HCEC 1CT (cell line): ENCODE data around the gene ANO10.
"Not testable (repeated sequence)": the region's sequence is repeated elsewhere in the genome, so short reads cannot be mapped to it uniquely, and the experiment has no call there.

Experiments used
- DNase-seq: peaks from one replicate; pipeline ENCODE4 v3.0.0-alpha.2; 2017

Gene ANO10

DNA sequence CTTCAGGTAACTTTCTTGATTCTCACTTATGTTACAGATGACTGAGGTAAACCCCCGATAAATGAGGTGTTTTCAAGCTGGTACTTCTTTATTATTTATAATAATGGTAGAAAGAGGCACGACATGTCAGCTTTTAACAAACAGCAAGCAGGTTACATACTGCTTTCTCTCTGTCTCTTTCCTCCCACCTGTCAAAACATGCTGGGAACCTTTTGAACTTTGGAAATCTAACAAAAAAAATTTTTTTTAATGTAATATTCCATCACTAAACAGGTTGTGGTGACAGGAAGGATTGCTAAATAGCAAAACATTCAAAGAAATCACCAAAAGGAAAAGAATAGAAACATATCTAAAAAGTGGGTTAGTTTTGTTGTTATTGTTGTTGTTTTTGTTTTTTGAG is 48.2 kb downstream of the ANO10 start:
- no peak for DNase-seq

DNA sequence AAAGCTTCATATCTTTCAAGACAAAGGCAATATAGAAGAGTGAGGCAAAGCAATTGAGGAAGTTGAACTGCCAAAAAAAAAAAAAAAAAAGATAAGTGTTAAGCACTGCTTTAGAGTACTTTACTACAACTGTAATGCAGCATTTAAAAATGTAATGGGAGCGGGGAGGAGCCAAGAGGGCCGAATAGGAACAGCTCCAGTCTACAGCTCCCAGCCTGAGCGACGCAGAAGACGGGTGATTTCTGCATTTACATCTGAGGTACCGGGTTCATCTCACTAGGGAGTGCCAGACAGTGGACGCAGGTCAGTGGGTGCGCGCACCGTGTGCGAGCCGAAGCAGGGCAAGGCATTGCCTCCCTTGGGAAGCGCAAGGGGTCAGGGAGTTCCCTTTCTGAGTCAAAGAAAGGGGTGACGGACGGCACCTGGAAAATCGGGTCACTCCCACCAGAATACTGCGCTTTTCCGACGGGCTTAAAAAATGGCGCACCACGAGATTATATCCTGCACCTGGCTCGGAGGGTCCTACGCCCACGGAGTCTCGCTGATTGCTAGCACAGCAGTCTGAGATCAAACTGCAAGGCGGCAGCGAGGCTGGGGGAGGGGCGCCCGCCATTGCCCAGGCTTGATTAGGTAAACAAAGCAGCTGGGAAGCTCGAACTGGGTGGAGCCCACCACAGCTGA is 56.0 kb downstream of the ANO10 start:
- DNase-seq, result not testable (repeated sequence)

DNA sequence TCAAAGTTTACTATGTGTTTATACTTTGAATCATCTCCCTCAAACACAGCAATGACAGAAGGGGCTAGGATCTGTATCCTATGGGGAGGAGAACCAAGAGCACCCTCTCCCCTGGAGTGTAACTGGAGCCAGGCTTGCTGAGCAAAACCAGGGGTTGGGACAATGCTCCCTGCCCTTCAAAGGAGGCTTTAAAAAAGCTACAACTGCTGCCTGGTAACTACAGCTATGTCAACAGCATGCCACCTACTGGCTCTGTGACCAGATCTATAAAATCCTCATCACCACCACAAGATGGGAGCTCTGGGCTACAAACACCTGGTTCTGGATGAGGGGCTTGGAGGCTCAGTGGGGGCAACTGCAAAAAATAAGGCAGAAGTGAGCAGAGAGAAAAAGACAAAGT is 61.9 kb downstream of the ANO10 start:
- no peak for DNase-seq

DNA sequence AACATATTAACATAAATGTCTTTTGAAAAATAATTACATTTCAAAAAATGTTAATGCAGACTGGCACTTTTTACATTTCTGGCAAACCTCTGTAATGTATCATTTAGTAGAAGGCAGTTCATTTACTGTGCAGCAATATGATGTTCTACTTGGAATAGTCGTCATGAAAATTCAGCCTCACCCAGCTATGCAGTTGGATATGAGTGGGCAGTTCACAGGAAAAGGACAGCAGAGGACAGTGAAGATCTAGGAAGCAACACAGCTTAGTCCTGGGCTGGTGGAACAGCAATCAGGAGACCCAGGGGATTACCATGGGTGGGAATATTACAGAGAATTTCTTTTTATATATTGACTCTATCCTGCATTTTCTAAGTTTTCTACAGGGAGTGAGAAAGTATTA is 63.6 kb downstream of the ANO10 start:
- DNase-seq, result no peak

DNA sequence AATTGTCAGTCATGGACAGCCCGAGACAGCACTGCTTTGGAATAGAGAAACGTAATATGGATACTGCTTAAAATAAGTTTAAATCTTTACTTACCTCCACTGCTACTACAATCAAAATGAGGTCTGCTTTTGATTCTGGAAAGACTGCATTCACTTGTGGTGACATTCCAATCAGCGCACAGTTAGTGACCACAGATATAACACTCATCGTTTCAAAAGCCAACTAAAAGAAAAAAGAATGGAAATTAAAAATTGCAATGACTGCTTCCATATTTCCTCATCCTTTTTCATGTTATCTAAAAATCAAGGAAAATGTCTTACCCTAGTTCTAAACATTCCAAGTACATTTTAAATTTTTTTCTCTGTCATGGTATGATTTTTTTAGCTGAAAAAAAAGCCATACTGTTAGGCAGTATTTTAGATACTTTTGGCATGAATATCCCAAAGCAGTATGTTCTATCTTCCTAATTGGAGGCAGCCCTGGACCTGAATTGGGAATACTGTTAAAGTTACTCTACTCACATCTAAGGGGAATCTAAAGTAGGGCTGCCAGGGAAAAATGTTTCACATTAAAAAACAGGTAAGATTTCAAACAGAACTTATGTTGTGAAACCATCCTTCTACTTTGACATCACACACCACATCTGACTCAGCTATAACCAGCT is 72.1 kb downstream of the ANO10 start:
- DNase-seq, result no peak

DNA sequence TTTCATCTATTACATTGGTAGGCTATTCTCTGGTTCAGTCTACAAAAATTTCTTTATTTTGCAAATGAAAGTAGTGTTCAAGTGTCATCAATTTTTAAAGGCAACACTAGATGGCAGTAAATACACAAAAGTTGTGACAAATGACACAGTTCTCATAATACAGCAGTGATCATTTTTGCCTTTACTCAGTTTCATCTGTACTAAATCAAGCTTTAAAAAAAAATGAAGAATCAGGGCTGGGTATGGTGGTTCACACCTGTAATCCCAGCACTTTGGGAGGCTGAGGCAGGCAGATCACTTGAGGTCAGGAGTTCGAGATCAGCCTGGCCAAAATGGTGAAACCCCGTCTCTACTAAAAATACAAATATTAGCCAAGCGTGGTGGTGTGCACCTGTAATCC is 77.5 kb downstream of the ANO10 start:
- DNase-seq, result peak; percentile 41

DNA sequence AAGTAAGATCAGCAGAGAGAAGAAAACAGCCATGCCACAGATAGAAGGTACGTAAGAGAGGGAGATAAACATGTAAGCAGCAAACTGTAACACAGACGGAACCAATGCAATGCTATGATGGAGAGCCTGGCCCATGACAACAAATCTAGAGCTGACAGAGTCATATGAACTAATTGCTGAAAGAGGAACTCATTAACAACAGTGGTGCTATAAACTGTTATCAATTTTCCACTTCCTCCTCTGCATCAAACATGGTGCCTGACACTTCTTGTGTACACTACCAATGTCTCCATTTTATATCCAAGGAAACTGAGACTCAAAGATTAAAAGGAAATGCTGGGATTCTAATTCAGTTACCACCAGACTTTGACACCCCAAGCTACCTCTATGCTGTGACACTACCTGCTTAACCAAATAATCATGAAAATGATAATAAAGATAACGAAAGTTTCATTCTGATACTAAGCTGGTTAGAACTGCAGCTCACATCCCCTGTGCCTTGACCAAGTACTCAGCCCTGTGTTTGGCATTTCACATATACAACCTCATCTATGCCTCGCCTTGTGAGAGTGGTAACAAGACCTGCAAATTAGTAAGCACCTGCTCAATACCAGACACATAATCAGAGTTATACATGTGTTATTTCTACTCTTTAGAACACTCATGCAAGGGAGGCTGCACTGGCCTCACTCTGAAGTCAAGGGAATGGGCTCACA is 79.3 kb downstream of the ANO10 start:
- no peak for DNase-seq

DNA sequence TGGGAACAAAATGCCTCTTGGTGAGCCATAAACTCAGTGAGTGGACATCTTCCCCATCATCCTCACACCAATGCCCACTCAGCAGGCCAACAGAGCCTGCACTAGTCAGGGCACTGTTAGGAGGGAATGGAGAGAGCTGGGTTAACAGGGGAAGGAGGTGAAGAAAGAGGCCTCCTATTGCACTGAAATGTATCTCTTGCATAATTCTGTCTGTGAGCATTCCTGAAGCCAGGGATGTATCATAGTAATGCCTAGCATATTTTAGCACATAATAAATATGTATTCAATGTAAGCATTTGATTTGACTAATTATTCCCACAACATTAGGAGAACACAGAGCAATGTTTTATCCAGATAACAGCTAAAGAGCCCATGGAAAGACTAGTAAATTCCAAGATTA is 81.2 kb downstream of the ANO10 start:
- peak; percentile 64 for DNase-seq

DNA sequence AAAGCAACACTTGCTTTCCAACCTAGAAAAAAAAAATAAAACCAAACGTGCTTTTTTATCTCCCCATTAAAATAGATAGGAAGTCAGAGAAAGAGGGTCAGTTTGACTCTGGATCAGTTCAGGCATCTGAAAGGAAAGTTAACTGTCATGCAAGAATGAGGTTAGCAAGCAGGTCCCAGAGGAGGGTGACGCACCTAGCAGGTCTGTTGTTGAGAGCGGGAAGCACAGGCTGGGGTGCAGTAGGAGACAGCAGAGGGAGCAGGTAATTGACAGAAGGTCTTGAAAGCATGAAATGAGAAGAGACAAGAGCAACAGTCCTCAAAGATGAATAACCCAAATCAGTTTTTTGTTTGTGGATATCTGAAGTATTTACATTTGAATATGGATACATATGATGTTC is 82.5 kb downstream of the ANO10 start:
- no peak for DNase-seq

DNA sequence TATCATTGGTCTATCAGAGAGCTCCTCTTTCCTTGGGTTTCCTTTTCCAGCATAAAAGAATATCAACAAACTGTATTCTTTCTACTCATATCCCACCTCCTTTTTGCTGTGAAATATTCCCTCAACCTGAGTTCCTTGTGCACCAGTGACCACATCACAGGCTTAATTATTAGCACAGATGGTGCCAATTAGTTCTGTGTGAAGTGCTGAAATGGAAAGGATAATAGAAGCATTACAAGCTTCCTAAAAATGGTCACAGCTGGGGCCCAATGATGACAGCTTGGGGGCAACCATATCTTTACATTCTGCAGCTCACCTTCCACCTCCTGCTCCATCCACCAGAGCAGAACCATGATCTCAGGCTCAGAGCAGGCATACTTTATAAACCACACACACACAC is 84.6 kb downstream of the ANO10 start:
- no peak for DNase-seq

DNA sequence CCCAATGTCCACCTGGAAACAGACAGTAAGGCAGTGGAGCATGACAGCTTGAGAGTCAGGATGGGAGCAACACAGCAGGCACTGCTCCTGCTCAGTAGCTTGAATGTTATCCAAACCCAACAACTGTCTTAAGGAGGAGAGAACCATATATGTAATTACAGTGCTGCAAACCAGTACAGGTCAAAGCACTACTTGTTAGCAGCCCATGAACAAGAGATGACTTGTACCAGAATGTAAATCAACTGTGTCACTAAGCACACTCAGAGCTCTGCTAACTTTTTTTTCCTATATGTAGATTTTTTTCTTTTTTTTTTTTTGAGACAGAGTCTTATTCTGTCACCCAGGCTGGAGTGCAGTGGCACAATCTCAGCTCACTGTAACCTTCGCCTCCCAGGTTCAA is 87.1 kb downstream of the ANO10 start:
- no peak for DNase-seq

DNA sequence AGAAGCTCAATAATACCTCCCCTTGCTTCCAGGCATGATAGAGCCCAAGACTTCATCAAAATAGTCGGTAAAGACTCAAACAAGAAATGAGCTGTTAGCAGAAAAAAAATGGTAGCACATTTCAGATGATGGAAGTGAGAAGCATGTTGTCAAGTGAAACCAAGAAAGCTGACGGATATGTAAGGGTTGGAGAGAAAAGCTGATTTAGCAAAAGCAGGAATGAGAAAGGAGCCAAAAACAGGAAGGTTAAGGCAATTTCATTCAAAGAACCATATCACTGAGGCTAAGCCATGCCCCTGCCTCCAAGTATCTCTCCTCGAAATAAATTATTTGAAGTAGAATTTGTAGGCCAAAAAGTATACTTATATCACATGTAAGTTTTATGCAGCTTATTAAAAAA is 88.8 kb downstream of the ANO10 start:
- DNase-seq, result no peak

DNA sequence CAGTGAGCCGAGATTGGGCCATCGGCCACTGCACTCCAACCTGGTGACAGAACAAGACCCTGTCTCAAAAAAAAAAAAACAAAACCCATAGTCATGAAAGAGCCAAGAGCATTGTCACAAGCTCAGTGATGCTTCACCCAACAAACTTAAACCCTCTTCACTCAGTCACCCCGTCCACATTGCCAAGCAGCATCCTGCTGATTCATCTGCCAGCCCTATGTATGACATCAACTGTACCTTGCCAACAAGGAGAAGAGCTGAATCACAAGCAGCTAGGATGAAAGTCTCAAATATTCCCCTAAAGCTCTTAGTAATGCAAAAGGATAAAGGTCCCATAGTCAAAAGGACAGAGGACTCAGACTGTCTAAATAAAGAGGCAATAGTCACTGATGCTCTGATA is 90.0 kb downstream of the ANO10 start:
- peak; percentile 61 for DNase-seq

DNA sequence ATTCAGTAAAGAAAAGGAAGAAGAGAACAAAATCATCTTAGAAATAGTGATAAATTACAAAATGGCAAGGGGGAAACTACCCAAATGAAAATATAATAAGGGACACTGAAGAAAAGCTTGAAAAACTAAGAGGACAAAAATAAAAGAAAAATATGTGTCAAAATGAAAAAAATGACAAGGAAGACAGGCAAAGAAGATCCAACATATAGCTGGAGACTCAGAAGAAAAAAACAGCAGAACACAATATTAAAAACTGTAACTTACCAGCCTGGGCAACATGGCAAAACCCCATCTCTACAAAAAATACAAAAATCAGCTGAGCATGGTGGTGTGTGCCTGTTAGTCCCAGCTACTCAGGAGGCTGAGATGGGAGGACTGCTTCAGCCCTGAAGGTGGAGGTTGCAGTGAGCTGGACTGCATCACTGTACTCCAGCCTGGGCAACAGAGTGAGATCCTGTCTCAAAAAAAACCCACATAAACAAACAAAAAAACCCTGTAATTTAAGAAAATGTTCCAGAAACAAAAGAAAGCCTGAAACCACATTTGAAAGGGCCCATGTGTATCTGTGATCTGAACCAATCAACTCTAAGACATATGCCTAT is 93.2 kb downstream of the ANO10 start:
- no peak for DNase-seq

DNA sequence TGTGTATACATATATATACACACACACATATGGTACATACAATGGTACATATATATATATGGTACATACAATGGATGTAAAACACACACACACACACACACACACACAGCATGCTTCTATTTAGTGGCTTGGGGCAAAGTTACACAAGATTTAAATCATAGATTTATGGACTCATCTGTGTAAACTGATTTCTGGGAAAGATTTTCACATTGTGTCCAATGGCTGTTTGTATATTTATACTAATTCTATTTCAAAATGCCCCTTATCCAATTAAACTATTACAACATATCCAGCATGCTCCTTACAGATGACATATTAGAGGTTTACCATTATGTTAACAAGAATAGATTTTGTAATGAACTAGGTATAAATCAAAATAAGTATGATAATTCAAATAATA is 94.9 kb downstream of the ANO10 start:
- DNase-seq, result no peak

DNA sequence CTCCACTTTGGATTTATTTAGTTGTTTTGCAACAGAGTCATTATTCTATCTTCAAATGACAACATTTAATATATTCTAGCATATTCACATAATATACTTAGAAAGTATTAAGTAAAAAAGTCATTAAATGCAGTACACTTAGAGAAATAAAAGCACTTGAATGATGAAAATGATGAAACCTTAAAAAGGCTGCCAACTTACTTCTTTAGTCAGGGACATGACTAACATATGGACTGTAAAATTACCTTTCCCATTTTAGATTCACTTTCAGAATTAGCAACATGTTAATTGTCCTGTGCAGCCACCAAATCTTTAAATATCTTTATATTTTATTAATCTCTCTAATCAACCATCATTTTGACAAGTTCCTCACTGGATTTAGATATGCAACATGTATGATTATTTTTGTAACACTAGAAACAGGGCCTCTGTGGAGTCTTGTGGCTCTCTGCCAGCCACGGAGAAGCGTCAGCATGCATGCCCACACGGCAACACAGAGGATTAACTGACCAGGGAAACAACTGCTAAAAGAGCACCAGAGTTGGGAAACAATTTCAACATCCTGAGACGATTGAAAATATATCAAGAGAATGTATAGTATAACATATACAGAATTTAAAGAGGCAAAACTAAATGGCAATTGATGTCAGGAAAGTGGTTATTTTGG is 95.7 kb downstream of the ANO10 start:
- DNase-seq, result peak; percentile 69

DNA sequence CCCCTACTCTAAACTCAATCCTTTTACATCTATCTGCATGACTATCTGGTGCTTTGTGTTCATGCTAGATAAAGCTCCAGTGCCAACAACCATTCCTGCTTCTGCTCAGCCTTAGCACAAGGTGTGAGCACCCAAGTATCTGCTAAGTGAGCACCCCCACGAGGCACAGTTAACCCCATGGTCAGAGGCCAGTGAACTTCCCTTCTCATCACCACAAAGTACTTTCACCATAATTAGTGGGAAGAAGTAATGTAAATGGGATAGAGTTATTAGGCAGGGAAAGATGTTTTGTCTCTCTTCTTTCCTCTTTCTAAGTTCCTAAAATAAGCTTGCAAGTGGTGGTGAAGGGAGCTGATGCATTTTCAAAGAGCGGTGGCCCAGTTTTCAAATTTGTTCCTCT is 96.4 kb downstream of the ANO10 start:
- DNase-seq, result no peak

DNA sequence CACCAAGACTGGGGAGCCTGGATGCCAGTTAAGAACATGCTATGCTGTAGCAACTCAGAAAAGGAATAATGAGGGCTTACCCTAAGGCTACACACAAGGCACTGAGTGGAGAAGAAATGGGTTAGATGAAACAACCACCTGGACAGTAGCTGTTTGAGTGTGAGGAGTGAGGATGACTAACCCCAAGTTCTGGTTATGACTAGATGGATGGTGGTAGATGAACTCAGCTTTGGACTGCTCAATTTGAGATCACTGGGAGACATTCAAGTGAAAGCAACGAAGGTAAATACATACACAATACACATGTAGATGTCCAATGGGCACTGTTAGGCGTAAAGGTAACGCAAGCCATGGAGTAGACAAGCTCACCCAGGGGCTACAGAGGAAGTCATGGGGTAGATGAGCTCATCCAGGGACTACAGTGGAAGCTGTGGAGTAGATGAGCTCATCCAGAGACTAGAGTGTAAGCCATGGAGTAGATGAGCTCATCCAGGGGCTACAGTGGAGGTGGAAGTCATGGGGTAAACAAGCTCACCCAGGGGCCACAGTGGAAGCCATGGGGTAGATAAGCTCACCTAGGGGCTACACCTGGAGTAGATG is 98.3 kb downstream of the ANO10 start:
- DNase-seq, result peak; percentile 29

DNA sequence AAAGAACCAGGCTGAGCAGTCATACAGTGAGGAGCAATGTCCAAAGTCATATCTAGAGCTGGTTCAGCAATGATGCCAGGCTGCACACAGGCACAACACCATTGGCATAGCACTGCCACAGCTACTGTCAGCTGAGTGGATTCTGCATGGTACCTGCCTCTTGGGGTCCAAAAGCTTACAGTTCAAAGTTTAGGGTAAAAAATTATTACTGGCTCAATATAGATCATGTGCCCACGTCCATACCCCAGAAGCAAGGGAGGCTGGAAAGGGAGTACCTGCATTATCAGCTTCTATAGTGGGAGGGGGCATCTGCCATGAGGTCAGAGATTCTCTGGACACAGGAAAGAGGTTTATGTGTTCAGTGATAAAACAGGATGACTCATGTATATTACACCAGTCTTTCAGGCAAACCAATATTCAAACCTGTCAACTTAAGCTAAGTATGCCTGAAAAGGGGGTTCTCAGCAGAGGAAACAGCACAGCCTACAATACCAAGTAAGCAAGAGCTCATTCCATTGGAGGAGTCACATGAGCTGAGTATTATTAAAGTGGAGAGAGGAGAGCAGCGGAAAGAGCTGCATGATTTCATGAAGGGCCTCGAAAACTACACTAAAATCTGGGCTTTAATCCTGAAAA is 99.0 kb downstream of the ANO10 start:
- DNase-seq, result peak; percentile 27

DNA sequence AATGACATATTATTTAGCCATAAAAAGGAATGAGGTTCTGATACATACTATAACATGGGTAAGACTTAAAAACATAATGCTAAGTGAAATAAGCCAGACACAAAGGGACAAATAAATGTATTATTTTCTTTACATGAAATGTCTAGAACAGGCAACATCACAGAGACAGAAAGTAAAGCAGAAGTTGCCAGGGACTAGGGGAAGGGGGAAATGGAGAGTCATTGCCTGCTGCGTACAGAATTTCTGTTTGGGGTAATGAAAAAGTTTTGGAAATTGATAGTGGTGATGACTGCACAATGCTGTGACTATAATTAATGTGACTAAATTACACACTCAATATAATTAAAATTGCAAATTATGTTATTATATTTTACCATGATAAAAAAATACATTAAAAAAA is 99.9 kb downstream of the ANO10 start:
- DNase-seq, result no peak

DNA sequence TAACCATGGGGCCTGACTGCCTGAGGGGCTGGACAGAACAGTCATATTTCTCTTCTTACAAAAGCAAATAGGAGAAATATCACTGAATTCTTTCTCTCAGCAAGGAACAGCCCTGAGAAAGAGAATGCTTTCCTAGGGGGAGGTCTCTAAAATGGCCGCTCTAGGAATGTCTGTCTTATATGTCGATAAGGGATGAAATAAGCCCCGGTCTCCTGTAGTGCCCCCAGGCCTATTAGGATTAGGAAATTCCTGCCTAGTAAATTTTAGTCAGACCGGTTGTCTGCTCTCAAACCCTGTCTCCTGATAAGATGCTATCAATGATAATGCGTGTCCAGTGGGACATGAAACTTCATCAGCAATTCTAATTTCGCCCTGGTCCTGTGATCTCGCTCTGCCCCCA is 103.3 kb downstream of the ANO10 start:
- not testable (repeated sequence) for DNase-seq

DNA sequence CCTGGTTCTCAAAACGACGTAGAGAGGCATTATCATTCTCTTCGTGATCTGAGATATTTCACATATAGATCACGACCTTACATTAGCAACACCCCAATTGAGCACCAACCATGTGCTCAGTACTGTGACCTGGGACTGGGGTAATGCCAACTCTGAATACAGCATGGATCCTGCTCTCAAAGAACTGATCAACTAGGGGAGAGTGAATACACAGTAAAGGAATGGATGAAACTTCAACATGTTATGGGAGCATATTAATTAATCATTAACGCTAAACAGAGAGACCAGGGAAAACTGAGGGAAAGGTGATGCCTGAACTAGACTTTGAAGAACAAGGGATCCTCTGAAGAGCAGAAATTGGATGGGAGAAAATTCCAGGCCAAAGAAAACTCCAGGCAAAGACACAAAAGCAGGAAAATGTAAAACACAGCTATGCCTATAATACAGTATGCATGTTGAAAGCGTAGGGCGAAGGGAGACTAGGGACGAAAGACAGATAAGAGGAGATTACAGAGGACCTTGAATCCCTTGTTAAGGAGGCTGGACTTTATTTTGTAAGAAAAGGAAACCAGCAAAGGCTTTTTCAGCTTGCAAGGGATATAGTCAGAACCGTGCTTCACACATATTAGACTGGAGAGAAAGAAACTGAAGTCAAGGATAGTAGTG is 105.7 kb downstream of the ANO10 start:
- no peak for DNase-seq
